Measurements from ENCODE around the gene MCCC1. TPM values are rescaled to one million over a fixed set of nuclear protein-coding genes. Genes with fewer than 3 reads are reported as not detected.

The MCCC1 gene
- 12.6 TPM for total RNA-seq (2021; ENCODE audit: unreplicated experiment)
- polyA plus RNA-seq (2012) = 7.9 and 10.0 TPM in 2 replicates
- percentile 64 among the genes with signal in this experiment for Bru-seq, nascent RNA
- percentile 47 among the genes with signal in this experiment for BruChase-seq, experiment 1, labeled RNA remaining after a 6-hour chase
- BruChase-seq, experiment 2, labeled RNA remaining after a 2-hour chase = percentile 57 among the genes with signal in this experiment
- long read RNA-seq, transcript MCCC1-201 (19 exons, 2,545 nt) = major isoform, 20 of 27 reads
- long read RNA-seq, partial matches to known transcripts = 2 of 27 reads
- long read RNA-seq, other reads (novel, unspliced or antisense) = 5 of 27 reads

GRCh38 chr3:183099026-183099837 lies at the start of gene MCCC1:
MCCC1 (minus strand) TSS chr3:183099496; CDS start chr3:183099440, 56 bp downstream.
- intact Hi-C loops (cut with micrococcal nuclease) = loop anchor here (10.0 kb wide), 1 partner anchor 114 kb away; the partner anchor contains the start of gene DCUN1D1
- ATAC-seq = peak; percentile 100
- RAD21 ChIA-PET (ENCODE audit: low non-redundant PET in 1 of 2, low total read pairs in 2 of 2, uncharacterized antibody in 2 of 2, unreplicated experiment in 2 of 2) = no interaction called here
- Histone ChIP-seq H3K9ac (ENCODE audit: low read length) (peak within 1 kb of the TSS; percentile 77), H3K36me3 (ENCODE audit: control insufficient read depth in 1 of 2, insufficient read depth in 2 of 2, low read length in 2 of 2) (no peaks in the 10 kb centered on the region), H3K4me2 (ENCODE audit: low read length) (peak within 1 kb of the TSS; percentile 78), H3K79me2 (ENCODE audit: insufficient read depth, low read length) (no peaks in the 10 kb centered on the region), H3K4me3 (replicated peaks in 1 of 2; ENCODE audit: low read depth in 1 of 2, low read length in 2 of 2) (peak within 1 kb of the TSS; percentile 88 to 89), H3K27me3 (ENCODE audit: insufficient read depth, low read length) (no peaks in the 10 kb centered on the region), H3K9me2 (ENCODE audit: insufficient read depth) (no peaks in the 10 kb centered on the region), H3K9me3 (ENCODE audit: control insufficient read depth in 1 of 2, insufficient read depth in 1 of 2, low read depth in 1 of 2, low read length in 2 of 2) (no peaks in the 10 kb centered on the region), H3K4me1 (ENCODE audit: control insufficient read depth in 1 of 2, insufficient read depth in 2 of 2, low read length in 2 of 2) (peaks cover 15 to 23% of the 10 kb centered on the region in 2 experiments; a peak in 3 of 4 replicates), H4K20me1 (ENCODE audit: insufficient read depth) (no peaks in the 10 kb centered on the region), H2AFZ (ENCODE audit: low read depth, low read length, poor library complexity, severe bottlenecking) (peak within 1 kb of the TSS; percentile 51), H3K27ac (ENCODE audit: low read depth, low read length) (peak within 1 kb of the TSS; percentile 57)
- CTCF ChIA-PET = interaction anchor here (1.6 kb wide), 1 partner anchor 13 kb away, joined by 9 read pairs; no protein-coding TSS in a partner anchor
- peak; percentile 98 for DNase-seq (ENCODE audit: low read depth, low spot score)
- POLR2A ChIA-PET = no interaction called here
- BruUV-seq (replicated peaks) = TSS peak; percentile 69
- TF ChIP-seq CEBPB (IDR thresholded peaks at IDR 0.05; ENCODE audit: low read depth) (no peak), EGR1 (IDR thresholded peaks at IDR 0.05; ENCODE audit: low read depth) (peak; percentile 52; the same call in 1 of the 2 replicates), ATF3 (IDR thresholded peaks at IDR 0.05) (no peak), SP1 (IDR thresholded peaks at IDR 0.05; ENCODE audit: low read depth) (peak; percentile 99), ZBTB33 (IDR thresholded peaks at IDR 0.05; ENCODE audit: extremely low read depth, insufficient replicate concordance, low read length) (peak; percentile 79), EZH2 (IDR thresholded peaks at IDR 0.05) (no peak), ELF1 (IDR thresholded peaks at IDR 0.05; ENCODE audit: borderline replicate concordance, low read depth) (no peak), EZH2phosphoT487 (IDR thresholded peaks at IDR 0.05; ENCODE audit: borderline replicate concordance) (no peak), CBX3 (IDR thresholded peaks at IDR 0.05; ENCODE audit: low read depth) (peak; percentile 82), POLR2AphosphoS5 (IDR thresholded peaks at IDR 0.05; ENCODE audit: low read depth, low read length) (peak; percentile 84), YY1 (IDR thresholded peaks at IDR 0.05; ENCODE audit: extremely low read depth, insufficient replicate concordance, low read depth, low read length) (peak; percentile 67), CTCF (IDR thresholded peaks at IDR 0.05 in 2 of 3, conservative IDR thresholded peaks at IDR 0.05 in 1 of 3; ENCODE audit: borderline replicate concordance in 1 of 3, insufficient read depth in 1 of 3, low read depth in 2 of 3, low read length in 2 of 3) (no peak), FOSL1 (IDR thresholded peaks at IDR 0.05; ENCODE audit: low read depth) (peak; percentile 36), TCF7L2 (IDR thresholded peaks at IDR 0.05; ENCODE audit: borderline replicate concordance, extremely low read depth, insufficient read depth, insufficient read length) (peak; percentile 52), JUND (IDR thresholded peaks at IDR 0.05) (no peak), ZNF274 (IDR thresholded peaks at IDR 0.05; ENCODE audit: low read depth, low read length) (no peak), SIN3A (IDR thresholded peaks at IDR 0.05; ENCODE audit: low read depth) (peak; percentile 99), SRF (IDR thresholded peaks at IDR 0.05; ENCODE audit: low read depth) (peak; percentile 39; the same call in 1 of the 2 replicates), MAX (IDR thresholded peaks at IDR 0.05) (peak; percentile 98), POLR2A (IDR thresholded peaks at IDR 0.05; ENCODE audit: borderline replicate concordance, extremely low read depth, insufficient read depth, insufficient read length) (peak; percentile 45), RAD21 (IDR thresholded peaks at IDR 0.05; ENCODE audit: low read depth) (no peak), ZFX (IDR thresholded peaks at IDR 0.05) (peak; percentile 25; the same call in 1 of the 2 replicates)
